Measurements from ENCODE around the gene AGPAT4.

The AGPAT4 gene

GRCh38 chr6:161233986-161234661, 39.7 kb downstream of the AGPAT4 start:
- H4K91ac ChIP-seq (ENCODE audit: low read depth, low read length, poor library complexity): no peak overlapping the region
- peaks cover 7% of the 10 kb centered on the region in 2 donors for H3K4me1 ChIP-seq (ENCODE audit: control insufficient read depth in 2 of 2, insufficient read depth in 1 of 2, low read depth in 1 of 2, low read length in 2 of 2)
- whole genome bisulfite sequencing, 2 donors (ENCODE audit: extremely low coverage in 2 of 2, insufficient read length in 2 of 2, insufficient replicate concordance in 1 of 2): no CpG with 5 or more reads among the region's 10 CpGs
- H3K9me3 ChIP-seq (replicated peaks in 1 of 2; ENCODE audit: control insufficient read depth in 2 of 2, insufficient read depth in 1 of 2, low read depth in 1 of 2, low read length in 2 of 2): peaks cover 0 to 5% of the 10 kb centered on the region in 2 donors
- no peak overlapping the region for H2AFZ ChIP-seq (ENCODE audit: low read length)
- no peak overlapping the region for H3K9ac ChIP-seq (ENCODE audit: low read depth, low read length, poor library complexity)
- H3K4me3 ChIP-seq (ENCODE audit: low read length in 2 of 2): no peak overlapping the region
- H2AK5ac ChIP-seq (ENCODE audit: low read depth, low read length): no peak overlapping the region
- H3K14ac ChIP-seq (ENCODE audit: low read length): no peak overlapping the region
- no peak overlapping the region for H2BK120ac ChIP-seq (ENCODE audit: low read depth, low read length)
- H2BK15ac ChIP-seq (ENCODE audit: low read length): no peak overlapping the region
- DNase-seq (ENCODE audit: low spot score): no peak
- no peak overlapping the region for H2BK12ac ChIP-seq (ENCODE audit: low read length)
- H3K4me2 ChIP-seq (ENCODE audit: insufficient read depth, low read length, poor library complexity, severe bottlenecking): no peak overlapping the region
- H3K27me3 ChIP-seq (ENCODE audit: control insufficient read depth in 3 of 3, insufficient read depth in 3 of 3, low read depth in 1 of 3, low read length in 3 of 3): no peaks in the 10 kb centered on the region
- no peak overlapping the region for H4K8ac ChIP-seq (ENCODE audit: low read depth, low read length)
- H3K79me1 ChIP-seq (ENCODE audit: low read depth, low read length): peaks cover 4% of the 10 kb centered on the region
- no peak overlapping the region for H3K18ac ChIP-seq (ENCODE audit: low read length)
- H3K36me3 ChIP-seq (replicated peaks in 1 of 2; ENCODE audit: control insufficient read depth in 2 of 2, insufficient read depth in 2 of 2, low read length in 2 of 2): peaks cover 11 to 44% of the 10 kb centered on the region in 2 donors
- H3K27ac ChIP-seq (replicated peaks; ENCODE audit: low read length): no peak overlapping the region
- H3K4ac ChIP-seq (ENCODE audit: low read length): no peak overlapping the region
- H3K23ac ChIP-seq (ENCODE audit: low read depth, low read length, poor library complexity): no peak overlapping the region
- H2BK5ac ChIP-seq (ENCODE audit: low read length): no peak overlapping the region

DNA sequence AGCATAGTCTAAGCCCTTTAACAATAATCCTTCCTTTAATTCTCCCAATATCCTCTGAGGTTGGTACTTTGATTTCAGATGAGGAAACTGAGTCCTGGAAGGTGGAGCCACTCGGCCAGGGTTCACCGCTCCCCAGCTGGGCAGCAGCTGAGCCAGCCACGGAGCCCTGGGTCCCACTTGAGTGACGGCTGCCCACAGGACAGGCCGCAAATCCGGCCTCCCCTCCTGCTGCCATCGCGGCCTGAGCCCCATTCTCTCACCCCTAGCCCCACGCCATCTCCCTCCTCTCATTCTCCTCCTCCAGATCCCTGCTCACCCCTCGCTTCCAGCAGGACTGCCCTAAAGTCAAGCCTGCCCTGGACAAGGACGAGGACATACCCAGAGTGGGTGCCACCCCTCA, 41.4 kb downstream of the AGPAT4 start:
- Histone ChIP-seq H3K9ac (ENCODE audit: low read depth, low read length, poor library complexity) (no peak overlapping the region), H3K27me3 (ENCODE audit: control insufficient read depth in 3 of 3, insufficient read depth in 3 of 3, low read depth in 1 of 3, low read length in 3 of 3) (no peaks in the 10 kb centered on the region), H3K36me3 (replicated peaks in 1 of 2; ENCODE audit: control insufficient read depth in 2 of 2, insufficient read depth in 2 of 2, low read length in 2 of 2) (peaks cover 5 to 36% of the 10 kb centered on the region in 2 donors), H3K4ac (ENCODE audit: low read length) (no peak overlapping the region), H3K23ac (ENCODE audit: low read depth, low read length, poor library complexity) (no peak overlapping the region), H3K14ac (ENCODE audit: low read length) (no peak overlapping the region), H3K4me1 (ENCODE audit: control insufficient read depth in 2 of 2, insufficient read depth in 1 of 2, low read depth in 1 of 2, low read length in 2 of 2) (peaks cover 13 to 15% of the 10 kb centered on the region in 2 donors), H2AK5ac (ENCODE audit: low read depth, low read length) (no peak overlapping the region), H2BK12ac (ENCODE audit: low read length) (no peak overlapping the region), H3K18ac (ENCODE audit: low read length) (peak overlapping the region; percentile 58), H3K79me1 (ENCODE audit: low read depth, low read length) (peaks cover 3% of the 10 kb centered on the region), H2BK120ac (ENCODE audit: low read depth, low read length) (no peak overlapping the region), H3K27ac (replicated peaks; ENCODE audit: low read length) (no peak overlapping the region), H2BK5ac (ENCODE audit: low read length) (no peak overlapping the region), H4K8ac (ENCODE audit: low read depth, low read length) (no peak overlapping the region), H2AFZ (ENCODE audit: low read length) (no peak overlapping the region), H3K9me3 (replicated peaks in 1 of 2; ENCODE audit: control insufficient read depth in 2 of 2, insufficient read depth in 1 of 2, low read depth in 1 of 2, low read length in 2 of 2) (peaks cover 0 to 2% of the 10 kb centered on the region in 2 donors), H4K91ac (ENCODE audit: low read depth, low read length, poor library complexity) (no peak overlapping the region), H3K4me3 (ENCODE audit: low read length in 2 of 2) (peak overlapping the region in 1 of 2 donors; percentile 8), H2BK15ac (ENCODE audit: low read length) (no peak overlapping the region), H3K4me2 (ENCODE audit: insufficient read depth, low read length, poor library complexity, severe bottlenecking) (no peak overlapping the region)
- no CpG with 5 or more reads among the region's 11 CpGs for WGBS, 2 donors (ENCODE audit: extremely low coverage in 2 of 2, insufficient read length in 2 of 2, insufficient replicate concordance in 1 of 2)
- DNase-seq (ENCODE audit: low spot score): no peak

DNA sequence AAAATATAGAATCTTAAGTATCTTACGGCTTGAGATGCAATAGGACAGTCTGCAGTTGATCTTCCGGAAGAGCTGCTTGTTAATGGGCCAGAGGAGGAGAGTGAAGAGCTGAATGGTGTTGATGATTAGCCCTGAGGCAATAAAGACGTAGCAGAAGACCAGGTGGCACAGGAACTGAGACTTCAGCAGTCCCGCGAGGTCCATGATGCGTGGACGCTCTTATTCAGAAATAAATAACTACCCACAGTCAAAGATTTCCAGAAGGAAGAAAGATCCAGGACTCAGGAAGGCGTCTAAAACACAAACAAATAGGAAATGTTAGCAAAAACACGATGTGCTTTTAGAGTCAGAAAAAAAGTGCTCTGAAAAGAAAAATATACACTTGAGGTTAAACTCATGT, 41.9 kb downstream of the AGPAT4 start:
- Histone ChIP-seq H4K8ac (ENCODE audit: low read depth, low read length) (no peak overlapping the region), H3K4me1 (ENCODE audit: control insufficient read depth in 2 of 2, insufficient read depth in 1 of 2, low read depth in 1 of 2, low read length in 2 of 2) (peaks cover 13 to 15% of the 10 kb centered on the region in 2 donors), H3K23ac (ENCODE audit: low read depth, low read length, poor library complexity) (no peak overlapping the region), H2AK5ac (ENCODE audit: low read depth, low read length) (no peak overlapping the region), H3K27ac (replicated peaks; ENCODE audit: low read length) (no peak overlapping the region), H3K9me3 (replicated peaks in 1 of 2; ENCODE audit: control insufficient read depth in 2 of 2, insufficient read depth in 1 of 2, low read depth in 1 of 2, low read length in 2 of 2) (peaks cover 0 to 2% of the 10 kb centered on the region in 2 donors), H2AFZ (ENCODE audit: low read length) (no peak overlapping the region), H2BK120ac (ENCODE audit: low read depth, low read length) (no peak overlapping the region), H3K18ac (ENCODE audit: low read length) (no peak overlapping the region), H3K36me3 (replicated peaks in 1 of 2; ENCODE audit: control insufficient read depth in 2 of 2, insufficient read depth in 2 of 2, low read length in 2 of 2) (peaks cover 10 to 36% of the 10 kb centered on the region in 2 donors), H2BK12ac (ENCODE audit: low read length) (no peak overlapping the region), H3K4me3 (ENCODE audit: low read length in 2 of 2) (no peak overlapping the region), H3K4ac (ENCODE audit: low read length) (no peak overlapping the region), H3K79me1 (ENCODE audit: low read depth, low read length) (peaks cover 5% of the 10 kb centered on the region), H4K91ac (ENCODE audit: low read depth, low read length, poor library complexity) (no peak overlapping the region), H2BK5ac (ENCODE audit: low read length) (no peak overlapping the region), H3K9ac (ENCODE audit: low read depth, low read length, poor library complexity) (no peak overlapping the region), H3K27me3 (ENCODE audit: control insufficient read depth in 3 of 3, insufficient read depth in 3 of 3, low read depth in 1 of 3, low read length in 3 of 3) (no peaks in the 10 kb centered on the region), H2BK15ac (ENCODE audit: low read length) (no peak overlapping the region), H3K4me2 (ENCODE audit: insufficient read depth, low read length, poor library complexity, severe bottlenecking) (no peak overlapping the region), H3K14ac (ENCODE audit: low read length) (no peak overlapping the region)
- DNase-seq (ENCODE audit: low spot score): no peak
- no CpG with 5 or more reads among the region's 9 CpGs for whole genome bisulfite sequencing, 2 donors (ENCODE audit: extremely low coverage in 2 of 2, insufficient read length in 2 of 2, insufficient replicate concordance in 1 of 2)

DNA sequence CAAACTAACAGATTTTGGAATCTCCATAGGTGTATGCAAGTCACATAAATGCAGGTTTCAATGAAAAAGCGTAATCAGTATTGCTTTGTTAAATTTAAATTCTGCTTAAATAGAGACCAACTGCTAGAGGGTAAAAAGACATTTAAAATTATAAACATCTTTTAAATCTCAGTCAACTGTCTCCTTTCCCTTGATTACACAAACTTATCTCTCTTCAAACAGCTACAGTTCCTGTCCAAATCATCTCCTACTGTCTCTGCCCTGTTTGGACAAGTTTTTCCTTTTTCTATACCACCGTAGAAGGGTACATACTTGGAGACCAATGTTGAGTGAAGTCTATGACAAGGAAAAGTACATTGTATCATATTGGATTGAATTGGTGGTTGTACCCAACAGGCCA, 43.5 kb downstream of the AGPAT4 start:
- H3K9me3 ChIP-seq (replicated peaks in 1 of 2; ENCODE audit: control insufficient read depth in 2 of 2, insufficient read depth in 1 of 2, low read depth in 1 of 2, low read length in 2 of 2): peaks cover 0 to 2% of the 10 kb centered on the region in 2 donors
- peaks cover 5% of the 10 kb centered on the region for H3K79me1 ChIP-seq (ENCODE audit: low read depth, low read length)
- no peak overlapping the region for H3K4ac ChIP-seq (ENCODE audit: low read length)
- no peak overlapping the region for H3K27ac ChIP-seq (replicated peaks; ENCODE audit: low read length)
- no peak overlapping the region for H3K14ac ChIP-seq (ENCODE audit: low read length)
- no peak overlapping the region for H2BK15ac ChIP-seq (ENCODE audit: low read length)
- no peak for DNase-seq (ENCODE audit: low spot score)
- H3K23ac ChIP-seq (ENCODE audit: low read depth, low read length, poor library complexity): no peak overlapping the region
- H3K4me1 ChIP-seq (ENCODE audit: control insufficient read depth in 2 of 2, insufficient read depth in 1 of 2, low read depth in 1 of 2, low read length in 2 of 2): peaks cover 13 to 15% of the 10 kb centered on the region in 2 donors
- H3K4me2 ChIP-seq (ENCODE audit: insufficient read depth, low read length, poor library complexity, severe bottlenecking): no peak overlapping the region
- no peak overlapping the region for H4K91ac ChIP-seq (ENCODE audit: low read depth, low read length, poor library complexity)
- H2AFZ ChIP-seq (ENCODE audit: low read length): no peak overlapping the region
- H3K18ac ChIP-seq (ENCODE audit: low read length): no peak overlapping the region
- peaks cover 11 to 51% of the 10 kb centered on the region in 2 donors for H3K36me3 ChIP-seq (replicated peaks in 1 of 2; ENCODE audit: control insufficient read depth in 2 of 2, insufficient read depth in 2 of 2, low read length in 2 of 2)
- WGBS, 2 donors (ENCODE audit: extremely low coverage in 2 of 2, insufficient read length in 2 of 2, insufficient replicate concordance in 1 of 2): no CpG with 5 or more reads among the region's 2 CpGs
- H2BK12ac ChIP-seq (ENCODE audit: low read length): no peak overlapping the region
- no peak overlapping the region for H2BK5ac ChIP-seq (ENCODE audit: low read length)
- no peak overlapping the region for H3K9ac ChIP-seq (ENCODE audit: low read depth, low read length, poor library complexity)
- no peak overlapping the region for H3K4me3 ChIP-seq (ENCODE audit: low read length in 2 of 2)
- H2AK5ac ChIP-seq (ENCODE audit: low read depth, low read length): no peak overlapping the region
- no peak overlapping the region for H2BK120ac ChIP-seq (ENCODE audit: low read depth, low read length)
- no peak overlapping the region for H4K8ac ChIP-seq (ENCODE audit: low read depth, low read length)
- no peaks in the 10 kb centered on the region for H3K27me3 ChIP-seq (ENCODE audit: control insufficient read depth in 3 of 3, insufficient read depth in 3 of 3, low read depth in 1 of 3, low read length in 3 of 3)

Data from neuronal stem cell (in vitro differentiated cells).